ENCODE data around the gene VPS4A.

The VPS4A gene

DNA sequence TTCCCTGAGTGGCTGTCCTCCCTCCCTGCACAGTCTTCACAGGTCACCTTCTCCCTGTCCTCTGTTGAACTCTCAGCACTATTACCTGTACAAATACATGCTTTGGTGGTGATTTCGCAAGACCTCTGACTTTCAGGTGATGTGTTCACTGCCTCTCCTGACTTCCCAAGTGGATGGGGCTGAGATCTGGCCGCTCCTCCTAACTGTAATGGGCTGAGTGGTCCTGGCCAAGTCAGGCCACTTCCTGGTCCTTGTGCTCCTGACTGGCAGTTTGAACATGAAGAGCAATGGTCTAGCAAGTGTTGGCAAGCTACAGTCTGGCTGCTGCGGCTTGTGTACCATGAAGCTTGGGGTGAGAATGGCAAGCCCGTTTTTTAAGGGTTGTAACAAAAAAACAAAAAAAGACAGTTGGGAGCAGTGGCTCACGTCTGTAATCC lies 52.1 kb downstream of the VPS4A start:
- H3K9ac ChIP-seq (ENCODE audit: low read depth, low read length, poor library complexity), result no peak overlapping the region
- H3K4me1 ChIP-seq (ENCODE audit: control insufficient read depth in 2 of 2, insufficient read depth in 1 of 2, low read depth in 1 of 2, low read length in 2 of 2), result no peaks in the 10 kb centered on the region
- no peak overlapping the region for H3K4ac ChIP-seq (ENCODE audit: low read length)
- no peak overlapping the region for H2AFZ ChIP-seq (ENCODE audit: low read length)
- H3K79me1 ChIP-seq (ENCODE audit: low read depth, low read length), result no peaks in the 10 kb centered on the region
- no peak overlapping the region for H3K23ac ChIP-seq (ENCODE audit: low read depth, low read length, poor library complexity)
- no peak overlapping the region for H3K4me2 ChIP-seq (ENCODE audit: insufficient read depth, low read length, poor library complexity, severe bottlenecking)
- H3K18ac ChIP-seq (ENCODE audit: low read length), result no peak overlapping the region
- DNase-seq (ENCODE audit: low spot score), result no peak
- H3K27me3 ChIP-seq (ENCODE audit: control insufficient read depth in 3 of 3, insufficient read depth in 3 of 3, low read depth in 1 of 3, low read length in 3 of 3), result no peaks in the 10 kb centered on the region
- no peak overlapping the region for H2BK12ac ChIP-seq (ENCODE audit: low read length)
- no peaks in the 10 kb centered on the region for H3K9me3 ChIP-seq (replicated peaks in 1 of 2; ENCODE audit: control insufficient read depth in 2 of 2, insufficient read depth in 1 of 2, low read depth in 1 of 2, low read length in 2 of 2)
- H4K91ac ChIP-seq (ENCODE audit: low read depth, low read length, poor library complexity), result no peak overlapping the region
- no peak overlapping the region for H3K27ac ChIP-seq (replicated peaks; ENCODE audit: low read length)
- no peak overlapping the region for H3K14ac ChIP-seq (ENCODE audit: low read length)
- no peak overlapping the region for H2AK5ac ChIP-seq (ENCODE audit: low read depth, low read length)
- peak overlapping the region in 1 of 2 donors; percentile 7 for H3K4me3 ChIP-seq (ENCODE audit: low read length in 2 of 2)
- H2BK120ac ChIP-seq (ENCODE audit: low read depth, low read length), result no peak overlapping the region
- no CpG with 5 or more reads among the region's 5 CpGs for WGBS, 2 donors (ENCODE audit: extremely low coverage in 2 of 2, insufficient read length in 2 of 2, insufficient replicate concordance in 1 of 2)
- H4K8ac ChIP-seq (ENCODE audit: low read depth, low read length), result no peak overlapping the region
- no peak overlapping the region for H2BK5ac ChIP-seq (ENCODE audit: low read length)
- H3K36me3 ChIP-seq (replicated peaks in 1 of 2; ENCODE audit: control insufficient read depth in 2 of 2, insufficient read depth in 2 of 2, low read length in 2 of 2), result peaks cover 34 to 85% of the 10 kb centered on the region in 2 donors
- H2BK15ac ChIP-seq (ENCODE audit: low read length), result no peak overlapping the region

DNA sequence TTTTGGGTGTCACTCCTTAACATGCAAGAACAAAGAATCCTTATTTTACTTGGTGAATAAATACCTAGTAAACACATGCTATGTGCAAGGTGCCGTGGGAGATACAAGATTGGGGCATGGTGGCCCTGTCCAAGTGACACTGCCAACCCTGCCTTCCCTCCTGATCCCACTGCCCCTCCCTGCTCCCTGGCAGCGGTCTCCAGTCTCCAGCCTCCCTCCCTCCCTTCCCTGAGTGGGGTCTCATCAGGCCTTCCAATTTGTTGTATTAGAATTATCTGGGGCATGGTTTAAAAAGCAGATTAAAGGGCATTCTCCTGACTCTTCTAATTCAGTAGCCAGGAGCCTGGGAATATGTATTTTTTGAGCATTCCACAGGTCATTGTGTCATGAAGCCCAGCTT lies 52.9 kb downstream of the VPS4A start:
- Histone ChIP-seq H3K36me3 (replicated peaks in 1 of 2; ENCODE audit: control insufficient read depth in 2 of 2, insufficient read depth in 2 of 2, low read length in 2 of 2) (peaks cover 36 to 93% of the 10 kb centered on the region in 2 donors), H4K8ac (ENCODE audit: low read depth, low read length) (no peak overlapping the region), H3K4ac (ENCODE audit: low read length) (no peak overlapping the region), H3K4me2 (ENCODE audit: insufficient read depth, low read length, poor library complexity, severe bottlenecking) (no peak overlapping the region), H3K9me3 (replicated peaks in 1 of 2; ENCODE audit: control insufficient read depth in 2 of 2, insufficient read depth in 1 of 2, low read depth in 1 of 2, low read length in 2 of 2) (no peaks in the 10 kb centered on the region), H4K91ac (ENCODE audit: low read depth, low read length, poor library complexity) (no peak overlapping the region), H3K9ac (ENCODE audit: low read depth, low read length, poor library complexity) (no peak overlapping the region), H3K18ac (ENCODE audit: low read length) (no peak overlapping the region), H3K79me1 (ENCODE audit: low read depth, low read length) (no peaks in the 10 kb centered on the region), H3K4me1 (ENCODE audit: control insufficient read depth in 2 of 2, insufficient read depth in 1 of 2, low read depth in 1 of 2, low read length in 2 of 2) (no peaks in the 10 kb centered on the region), H3K27me3 (ENCODE audit: control insufficient read depth in 3 of 3, insufficient read depth in 3 of 3, low read depth in 1 of 3, low read length in 3 of 3) (no peaks in the 10 kb centered on the region), H2BK15ac (ENCODE audit: low read length) (no peak overlapping the region), H3K4me3 (ENCODE audit: low read length in 2 of 2) (no peak overlapping the region), H2BK120ac (ENCODE audit: low read depth, low read length) (no peak overlapping the region), H3K23ac (ENCODE audit: low read depth, low read length, poor library complexity) (no peak overlapping the region), H2AK5ac (ENCODE audit: low read depth, low read length) (no peak overlapping the region), H2AFZ (ENCODE audit: low read length) (no peak overlapping the region), H2BK5ac (ENCODE audit: low read length) (no peak overlapping the region), H3K14ac (ENCODE audit: low read length) (no peak overlapping the region), H3K27ac (replicated peaks; ENCODE audit: low read length) (no peak overlapping the region), H2BK12ac (ENCODE audit: low read length) (no peak overlapping the region)
- no peak for DNase-seq (ENCODE audit: low spot score)
- WGBS, 2 donors (ENCODE audit: extremely low coverage in 2 of 2, insufficient read length in 2 of 2, insufficient replicate concordance in 1 of 2), result no CpG with 5 or more reads among the region's 2 CpGs

DNA sequence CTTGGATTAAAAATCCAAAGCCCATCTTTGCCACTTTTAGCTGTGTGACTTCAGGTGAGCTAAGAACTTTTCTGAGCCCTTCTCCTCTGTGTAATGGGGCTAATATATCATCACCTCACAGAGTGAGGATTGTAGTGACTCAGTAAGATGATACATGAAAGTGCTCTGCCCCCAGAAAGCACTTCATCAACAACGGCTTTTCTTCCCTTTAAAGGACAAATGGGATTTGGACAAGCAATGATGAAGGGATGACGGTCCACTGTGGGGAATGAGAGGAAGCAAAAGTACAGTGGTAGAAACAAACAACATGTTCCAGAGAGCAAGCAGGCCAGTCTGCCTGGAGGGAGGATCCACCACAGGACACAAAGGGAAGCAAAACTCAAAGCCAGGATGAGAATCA lies 54.8 kb downstream of the VPS4A start:
- H3K27me3 ChIP-seq (ENCODE audit: control insufficient read depth in 3 of 3, insufficient read depth in 3 of 3, low read depth in 1 of 3, low read length in 3 of 3), result no peaks in the 10 kb centered on the region
- H4K91ac ChIP-seq (ENCODE audit: low read depth, low read length, poor library complexity), result no peak overlapping the region
- no peak overlapping the region for H4K8ac ChIP-seq (ENCODE audit: low read depth, low read length)
- DNase-seq (ENCODE audit: low spot score), result no peak
- no peak overlapping the region for H3K4ac ChIP-seq (ENCODE audit: low read length)
- no peak overlapping the region for H3K4me2 ChIP-seq (ENCODE audit: insufficient read depth, low read length, poor library complexity, severe bottlenecking)
- H2AK5ac ChIP-seq (ENCODE audit: low read depth, low read length), result no peak overlapping the region
- no peak overlapping the region for H2BK15ac ChIP-seq (ENCODE audit: low read length)
- H2BK120ac ChIP-seq (ENCODE audit: low read depth, low read length), result no peak overlapping the region
- no peaks in the 10 kb centered on the region for H3K9me3 ChIP-seq (replicated peaks in 1 of 2; ENCODE audit: control insufficient read depth in 2 of 2, insufficient read depth in 1 of 2, low read depth in 1 of 2, low read length in 2 of 2)
- no peaks in the 10 kb centered on the region for H3K4me1 ChIP-seq (ENCODE audit: control insufficient read depth in 2 of 2, insufficient read depth in 1 of 2, low read depth in 1 of 2, low read length in 2 of 2)
- no peak overlapping the region for H2BK5ac ChIP-seq (ENCODE audit: low read length)
- no CpG with 5 or more reads among the region's 2 CpGs for WGBS, 2 donors (ENCODE audit: extremely low coverage in 2 of 2, insufficient read length in 2 of 2, insufficient replicate concordance in 1 of 2)
- H3K18ac ChIP-seq (ENCODE audit: low read length), result no peak overlapping the region
- H3K9ac ChIP-seq (ENCODE audit: low read depth, low read length, poor library complexity), result no peak overlapping the region
- no peak overlapping the region for H2BK12ac ChIP-seq (ENCODE audit: low read length)
- no peak overlapping the region for H3K23ac ChIP-seq (ENCODE audit: low read depth, low read length, poor library complexity)
- H2AFZ ChIP-seq (ENCODE audit: low read length), result no peak overlapping the region
- no peaks in the 10 kb centered on the region for H3K79me1 ChIP-seq (ENCODE audit: low read depth, low read length)
- H3K14ac ChIP-seq (ENCODE audit: low read length), result no peak overlapping the region
- H3K36me3 ChIP-seq (replicated peaks in 1 of 2; ENCODE audit: control insufficient read depth in 2 of 2, insufficient read depth in 2 of 2, low read length in 2 of 2), result peaks cover 48 to 97% of the 10 kb centered on the region in 2 donors
- H3K4me3 ChIP-seq (ENCODE audit: low read length in 2 of 2), result no peak overlapping the region
- H3K27ac ChIP-seq (replicated peaks; ENCODE audit: low read length), result no peak overlapping the region

DNA sequence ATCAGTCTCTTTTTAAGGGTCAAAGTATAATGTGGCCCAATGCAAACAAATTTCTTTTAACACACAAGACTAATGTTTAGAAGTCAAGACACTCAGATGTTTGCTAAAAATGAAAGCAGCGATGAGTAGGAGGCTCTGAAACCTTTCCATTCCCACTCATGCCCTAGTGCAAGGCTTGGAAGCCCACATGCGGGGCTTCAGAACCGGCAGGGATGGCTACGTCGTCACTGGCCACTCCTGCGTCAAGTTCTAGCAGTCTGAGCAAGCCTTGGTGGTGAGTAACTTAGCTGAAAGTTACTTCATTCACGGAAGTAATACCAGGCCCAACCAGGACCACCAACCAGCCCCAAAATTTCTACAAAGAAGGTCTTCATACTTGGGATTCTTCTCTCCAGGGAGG lies 55.3 kb downstream of the VPS4A start:
- no peak overlapping the region for H3K23ac ChIP-seq (ENCODE audit: low read depth, low read length, poor library complexity)
- H4K91ac ChIP-seq (ENCODE audit: low read depth, low read length, poor library complexity), result no peak overlapping the region
- H3K9me3 ChIP-seq (replicated peaks in 1 of 2; ENCODE audit: control insufficient read depth in 2 of 2, insufficient read depth in 1 of 2, low read depth in 1 of 2, low read length in 2 of 2), result no peaks in the 10 kb centered on the region
- no peak overlapping the region for H3K14ac ChIP-seq (ENCODE audit: low read length)
- no peak overlapping the region for H2BK12ac ChIP-seq (ENCODE audit: low read length)
- H2BK15ac ChIP-seq (ENCODE audit: low read length), result no peak overlapping the region
- DNase-seq (ENCODE audit: low spot score), result no peak
- H3K18ac ChIP-seq (ENCODE audit: low read length), result no peak overlapping the region
- no peak overlapping the region for H3K27ac ChIP-seq (replicated peaks; ENCODE audit: low read length)
- no peaks in the 10 kb centered on the region for H3K27me3 ChIP-seq (ENCODE audit: control insufficient read depth in 3 of 3, insufficient read depth in 3 of 3, low read depth in 1 of 3, low read length in 3 of 3)
- H2BK5ac ChIP-seq (ENCODE audit: low read length), result no peak overlapping the region
- H4K8ac ChIP-seq (ENCODE audit: low read depth, low read length), result no peak overlapping the region
- no CpG with 5 or more reads among the region's 7 CpGs for WGBS, 2 donors (ENCODE audit: extremely low coverage in 2 of 2, insufficient read length in 2 of 2, insufficient replicate concordance in 1 of 2)
- no peak overlapping the region for H2AK5ac ChIP-seq (ENCODE audit: low read depth, low read length)
- no peak overlapping the region for H3K4me3 ChIP-seq (ENCODE audit: low read length in 2 of 2)
- no peak overlapping the region for H3K4ac ChIP-seq (ENCODE audit: low read length)
- H3K4me1 ChIP-seq (ENCODE audit: control insufficient read depth in 2 of 2, insufficient read depth in 1 of 2, low read depth in 1 of 2, low read length in 2 of 2), result no peaks in the 10 kb centered on the region
- H2AFZ ChIP-seq (ENCODE audit: low read length), result no peak overlapping the region
- no peak overlapping the region for H3K4me2 ChIP-seq (ENCODE audit: insufficient read depth, low read length, poor library complexity, severe bottlenecking)
- no peak overlapping the region for H3K9ac ChIP-seq (ENCODE audit: low read depth, low read length, poor library complexity)
- H3K79me1 ChIP-seq (ENCODE audit: low read depth, low read length), result no peaks in the 10 kb centered on the region
- no peak overlapping the region for H2BK120ac ChIP-seq (ENCODE audit: low read depth, low read length)
- peaks cover 48 to 97% of the 10 kb centered on the region in 2 donors for H3K36me3 ChIP-seq (replicated peaks in 1 of 2; ENCODE audit: control insufficient read depth in 2 of 2, insufficient read depth in 2 of 2, low read length in 2 of 2)
